Type B pancreatic cell (in vitro differentiated cells): ENCODE measurements around the gene ERBB2. TPM values are rescaled to one million over a fixed set of nuclear protein-coding genes. Genes with fewer than 3 reads are reported as not detected.
A peak's percentile ranks its signal among the peaks of the same experiment; 100 is the strongest.
"Not testable (repeated sequence)": the region's sequence is repeated elsewhere in the genome, so short reads cannot be mapped to it uniquely, and the experiment has no call there.

Experiments used
- DNase-seq: peaks from one replicate; pipeline ENCODE4 v3.0.0; 2021; ENCODE audit warnings: mixed read lengths; ENCODE audit not compliant: unreplicated experiment; ENCODE audit errors: extremely low spot score
- H3K27ac Mint-ChIP-seq: 2 replicates; pipeline ENCODE4 v1.8.0; 2021; ENCODE audit warnings: mild to moderate bottlenecking, mixed read lengths
- H3K27me3 Mint-ChIP-seq: 2 replicates; pipeline ENCODE4 v1.8.0; 2021; ENCODE audit warnings: mixed read lengths
- H3K36me3 Mint-ChIP-seq: 2 replicates; pipeline ENCODE4 v1.8.0; 2021; ENCODE audit warnings: mixed read lengths
- H3K4me1 Mint-ChIP-seq: one replicate; pipeline ENCODE4 v1.8.0; 2021; ENCODE audit warnings: mixed read lengths; ENCODE audit not compliant: unreplicated experiment
- H3K4me3 Mint-ChIP-seq: 2 replicates; pipeline ENCODE4 v1.8.0; 2021; ENCODE audit warnings: mild to moderate bottlenecking, mixed read lengths
- H3K9me3 Mint-ChIP-seq: 2 replicates; pipeline ENCODE4 v1.8.0; 2021; ENCODE audit warnings: mixed read lengths
- CTCF ChIP-seq: fragments of 200-600 bp; sonication (generic); conservative IDR thresholded peaks from 2 replicates; pipeline ENCODE4 v1.5.0; 2021; ENCODE audit warnings: antibody characterized with exemption, mild to moderate bottlenecking
- total RNA-seq: library from RNA; stranded (reverse); gene quantifications from 2 replicates; pipeline ENCODE4 v1.2.1, GENCODE V29; 2021; ENCODE audit warnings: low replicate concordance

ERBB2 gene
- total RNA-seq, 1 donor from 2014 or later, result 123 TPM

DNA sequence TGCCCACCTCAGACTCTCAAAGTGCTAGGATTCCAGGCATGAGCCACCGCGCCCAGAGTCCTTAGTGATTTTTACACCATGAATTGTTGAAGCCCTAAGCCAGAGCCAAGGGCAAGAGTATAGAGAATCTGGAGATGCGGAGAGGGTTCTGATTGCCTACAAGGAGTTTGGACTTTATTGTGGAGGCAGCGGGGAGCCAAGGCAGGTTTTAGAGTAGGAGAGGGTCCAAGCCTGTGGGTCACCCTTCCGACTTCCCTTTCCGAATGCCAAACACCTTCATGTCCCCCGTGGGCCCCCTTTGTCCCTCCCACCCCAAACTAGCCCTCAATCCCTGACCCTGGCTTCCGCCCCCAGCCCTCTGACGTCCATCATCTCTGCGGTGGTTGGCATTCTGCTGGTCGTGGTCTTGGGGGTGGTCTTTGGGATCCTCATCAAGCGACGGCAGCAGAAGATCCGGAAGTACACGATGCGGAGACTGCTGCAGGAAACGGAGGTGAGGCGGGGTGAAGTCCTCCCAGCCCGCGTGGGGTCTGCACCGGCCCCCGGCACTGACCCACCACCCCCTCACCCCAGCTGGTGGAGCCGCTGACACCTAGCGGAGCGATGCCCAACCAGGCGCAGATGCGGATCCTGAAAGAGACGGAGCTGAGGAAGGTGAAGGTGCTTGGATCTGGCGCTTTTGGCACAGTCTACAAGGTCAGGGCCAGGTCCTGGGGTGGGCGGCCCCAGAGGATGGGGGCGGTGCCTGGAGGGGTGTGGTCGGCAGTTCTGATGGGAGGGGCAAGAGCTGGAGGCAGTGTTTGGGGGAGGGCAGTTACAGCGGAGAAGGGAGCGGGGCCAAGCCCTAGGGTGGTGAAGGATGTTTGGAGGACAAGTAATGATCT, 23.3 kb downstream of the ERBB2 start:
- no peak for DNase-seq
- Mint-ChIP-seq H3K27me3 (no peaks in the 10 kb centered on the region), H3K9me3 (no peaks in the 10 kb centered on the region), H3K36me3 (peaks cover 10% of the 10 kb centered on the region), H3K27ac (peak overlapping the region; percentile 53), H3K4me3 (no peak overlapping the region), H3K4me1 (peaks cover 4% of the 10 kb centered on the region)
- TF ChIP-seq CTCF, result no peak

DNA sequence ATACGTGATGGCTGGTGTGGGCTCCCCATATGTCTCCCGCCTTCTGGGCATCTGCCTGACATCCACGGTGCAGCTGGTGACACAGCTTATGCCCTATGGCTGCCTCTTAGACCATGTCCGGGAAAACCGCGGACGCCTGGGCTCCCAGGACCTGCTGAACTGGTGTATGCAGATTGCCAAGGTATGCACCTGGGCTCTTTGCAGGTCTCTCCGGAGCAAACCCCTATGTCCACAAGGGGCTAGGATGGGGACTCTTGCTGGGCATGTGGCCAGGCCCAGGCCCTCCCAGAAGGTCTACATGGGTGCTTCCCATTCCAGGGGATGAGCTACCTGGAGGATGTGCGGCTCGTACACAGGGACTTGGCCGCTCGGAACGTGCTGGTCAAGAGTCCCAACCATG, 24.9 kb downstream of the ERBB2 start:
- TF ChIP-seq CTCF, result no peak
- H3K27me3 Mint-ChIP-seq, result no peaks in the 10 kb centered on the region
- no peaks in the 10 kb centered on the region for H3K9me3 Mint-ChIP-seq
- DNase-seq, result no peak
- no peak overlapping the region for H3K4me3 Mint-ChIP-seq
- no peak overlapping the region for H3K27ac Mint-ChIP-seq
- H3K4me1 Mint-ChIP-seq, result peaks cover 4% of the 10 kb centered on the region
- peaks cover 14% of the 10 kb centered on the region for H3K36me3 Mint-ChIP-seq

DNA sequence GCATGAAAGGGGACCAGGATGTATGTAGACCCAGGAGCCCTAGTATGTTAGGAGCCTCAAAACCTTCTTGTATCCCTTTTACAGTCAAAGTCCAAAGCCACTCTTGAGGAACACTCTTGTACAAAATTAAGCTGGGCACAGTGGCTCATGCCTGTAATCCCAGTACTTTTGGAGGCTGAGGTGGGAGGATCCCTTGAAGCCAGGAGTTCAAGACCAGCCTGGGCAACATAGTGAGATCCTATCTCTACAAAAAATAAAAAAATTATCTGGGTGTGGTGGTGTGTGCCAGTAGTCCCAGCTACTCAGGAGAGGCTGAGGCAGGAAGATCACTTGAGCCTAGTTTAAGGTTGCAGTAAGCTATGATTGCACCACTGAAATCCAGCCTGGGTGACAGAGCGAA, 26.1 kb downstream of the ERBB2 start:
- not testable (repeated sequence) for DNase-seq, H3K36me3 Mint-ChIP-seq, H3K4me3 Mint-ChIP-seq

GRCh38 chr17:39726617-39727016, 26.8 kb downstream of the ERBB2 start:
- H3K4me1 Mint-ChIP-seq, result no peaks in the 10 kb centered on the region
- peaks cover 8% of the 10 kb centered on the region for H3K36me3 Mint-ChIP-seq
- H3K9me3 Mint-ChIP-seq, result no peaks in the 10 kb centered on the region
- no peak for DNase-seq
- no peak for TF ChIP-seq CTCF
- H3K27me3 Mint-ChIP-seq, result no peaks in the 10 kb centered on the region
- no peak overlapping the region for H3K4me3 Mint-ChIP-seq
- H3K27ac Mint-ChIP-seq, result peak overlapping the region; percentile 48

More for the DNA sequence above, 26.1 kb downstream of the ERBB2 start:
- H3K27ac Mint-ChIP-seq, result peak overlapping the region; percentile 72
- not testable (repeated sequence) for H3K9me3 Mint-ChIP-seq, H3K27me3 Mint-ChIP-seq, H3K4me1 Mint-ChIP-seq

- Mint-ChIP-seq H3K27me3 (no peaks in the 10 kb centered on the region), H3K27ac (no peak overlapping the region), H3K36me3 (peaks cover 8% of the 10 kb centered on the region), H3K9me3 (no peaks in the 10 kb centered on the region), H3K4me1 (no peaks in the 10 kb centered on the region), H3K4me3 (no peak overlapping the region)
- no peak for TF ChIP-seq CTCF
- no peak for DNase-seq
These were observed 27.7 kb downstream of the ERBB2 start for GRCh38 chr17:39727556-39727955.

DNA sequence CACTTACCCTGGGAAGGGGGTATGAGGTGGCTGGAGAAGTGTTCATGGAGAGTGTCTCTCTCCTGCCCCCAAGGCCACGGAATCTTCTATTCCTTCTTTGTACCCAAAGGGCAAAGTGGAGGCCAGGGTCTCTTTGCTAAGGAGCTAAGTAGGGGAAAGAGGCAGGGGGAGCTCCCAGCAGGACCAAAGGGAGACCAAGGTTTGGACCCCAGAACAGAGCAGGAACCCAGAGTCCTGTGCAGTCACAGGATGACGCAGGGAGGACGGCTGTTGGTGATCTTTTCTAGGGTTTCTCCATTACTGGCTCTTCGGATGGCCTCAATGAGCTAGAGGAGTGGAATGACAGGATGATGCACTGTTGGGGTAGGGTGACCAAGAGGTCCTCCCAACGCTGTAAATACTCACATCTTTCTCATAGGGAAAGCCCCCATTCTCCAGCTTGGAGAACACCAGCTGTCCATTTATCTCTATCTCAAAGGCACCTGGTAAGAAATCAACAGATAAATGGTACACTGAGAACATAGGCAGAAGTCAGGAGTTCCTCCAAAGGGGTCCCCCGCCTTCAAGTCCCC, 29.5 kb downstream of the ERBB2 start:
- Mint-ChIP-seq H3K27me3 (no peaks in the 10 kb centered on the region), H3K4me3 (peak overlapping the region; percentile 90), H3K36me3 (peaks cover 8% of the 10 kb centered on the region), H3K4me1 (no peaks in the 10 kb centered on the region), H3K27ac (peak overlapping the region; percentile 97), H3K9me3 (no peaks in the 10 kb centered on the region)
- TF ChIP-seq CTCF, result no peak
- DNase-seq, result no peak
